Measurements from ENCODE around the gene LPGAT1.

GRCh38 chr1:211831558-211832323 lies 1.2 kb upstream of the LPGAT1 start:
- TF ChIP-seq, protein P1, sequence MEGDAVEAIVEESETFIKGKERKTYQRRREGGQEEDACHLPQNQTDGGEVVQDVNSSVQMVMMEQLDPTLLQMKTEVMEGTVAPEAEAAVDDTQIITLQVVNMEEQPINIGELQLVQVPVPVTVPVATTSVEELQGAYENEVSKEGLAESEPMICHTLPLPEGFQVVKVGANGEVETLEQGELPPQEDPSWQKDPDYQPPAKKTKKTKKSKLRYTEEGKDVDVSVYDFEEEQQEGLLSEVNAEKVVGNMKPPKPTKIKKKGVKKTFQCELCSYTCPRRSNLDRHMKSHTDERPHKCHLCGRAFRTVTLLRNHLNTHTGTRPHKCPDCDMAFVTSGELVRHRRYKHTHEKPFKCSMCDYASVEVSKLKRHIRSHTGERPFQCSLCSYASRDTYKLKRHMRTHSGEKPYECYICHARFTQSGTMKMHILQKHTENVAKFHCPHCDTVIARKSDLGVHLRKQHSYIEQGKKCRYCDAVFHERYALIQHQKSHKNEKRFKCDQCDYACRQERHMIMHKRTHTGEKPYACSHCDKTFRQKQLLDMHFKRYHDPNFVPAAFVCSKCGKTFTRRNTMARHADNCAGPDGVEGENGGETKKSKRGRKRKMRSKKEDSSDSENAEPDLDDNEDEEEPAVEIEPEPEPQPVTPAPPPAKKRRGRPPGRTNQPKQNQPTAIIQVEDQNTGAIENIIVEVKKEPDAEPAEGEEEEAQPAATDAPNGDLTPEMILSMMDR (IDR thresholded peaks at IDR 0.05) = no peak
- no peak for TF ChIP-seq ZFX (IDR thresholded peaks at IDR 0.05; ENCODE audit: borderline replicate concordance)
